NCI-H345 treated with DMSO at 0.1 percent for 48 hours (cell line): ENCODE results near the gene MLLT10.

Source experiments
- DNase-seq: peaks from one replicate; lab custom pipeline; 2025; ENCODE audit not compliant: unreplicated experiment; lab: John Stamatoyannopoulos, UW

Gene MLLT10

DNA sequence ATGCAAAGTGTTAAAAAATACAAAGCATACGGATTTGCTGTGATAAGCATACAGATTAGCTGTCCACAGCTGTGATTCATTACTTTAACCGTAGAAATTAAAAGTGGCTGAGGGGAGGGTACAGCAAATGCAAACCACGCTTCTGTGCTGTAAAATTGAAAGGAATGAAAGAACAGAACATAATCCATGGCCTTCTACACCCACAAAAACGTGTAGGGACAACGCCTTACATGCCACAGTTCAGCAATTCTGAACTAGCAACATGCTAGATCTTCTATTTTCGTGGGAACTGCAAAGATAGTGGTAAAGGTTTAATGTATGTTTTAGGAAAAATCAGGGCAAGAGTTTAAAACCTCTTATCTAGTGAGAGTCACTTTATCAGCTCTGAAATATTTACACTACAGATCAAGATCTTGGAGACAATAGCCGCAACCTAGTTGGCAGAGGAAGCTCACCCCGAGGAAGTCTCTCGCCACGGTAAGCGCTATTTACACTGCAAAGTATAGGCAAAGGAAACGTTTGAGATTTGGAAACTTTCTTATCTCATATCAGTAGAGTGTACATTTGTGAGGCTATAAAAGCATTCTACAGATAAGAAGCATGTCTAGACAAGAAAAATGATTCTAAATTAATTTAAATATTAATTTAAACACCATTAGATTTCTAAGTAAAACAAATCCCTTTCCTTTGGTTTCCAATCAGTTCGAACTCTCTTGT, 193.6 kb downstream of the MLLT10 start:
- no peak for DNase-seq

DNA sequence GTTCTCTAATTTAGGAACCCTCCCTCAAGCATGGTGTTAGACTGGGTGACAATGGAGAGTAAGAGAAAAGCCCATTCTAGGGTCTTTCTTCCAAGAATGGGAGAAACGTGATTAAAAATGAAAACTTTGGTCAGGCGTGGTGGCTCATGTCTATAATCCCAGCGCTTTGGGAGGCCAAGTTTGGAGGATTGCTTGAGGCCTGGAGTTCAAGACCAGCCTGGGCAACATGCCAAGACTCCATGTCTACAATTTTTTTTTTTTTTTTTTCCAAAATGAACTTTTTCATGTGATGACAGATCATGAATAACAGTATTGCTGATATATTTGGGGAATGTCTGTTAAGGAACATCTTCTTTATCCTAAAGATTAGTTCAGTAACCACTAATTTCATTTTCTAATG, 194.6 kb downstream of the MLLT10 start:
- no peak for DNase-seq

DNA sequence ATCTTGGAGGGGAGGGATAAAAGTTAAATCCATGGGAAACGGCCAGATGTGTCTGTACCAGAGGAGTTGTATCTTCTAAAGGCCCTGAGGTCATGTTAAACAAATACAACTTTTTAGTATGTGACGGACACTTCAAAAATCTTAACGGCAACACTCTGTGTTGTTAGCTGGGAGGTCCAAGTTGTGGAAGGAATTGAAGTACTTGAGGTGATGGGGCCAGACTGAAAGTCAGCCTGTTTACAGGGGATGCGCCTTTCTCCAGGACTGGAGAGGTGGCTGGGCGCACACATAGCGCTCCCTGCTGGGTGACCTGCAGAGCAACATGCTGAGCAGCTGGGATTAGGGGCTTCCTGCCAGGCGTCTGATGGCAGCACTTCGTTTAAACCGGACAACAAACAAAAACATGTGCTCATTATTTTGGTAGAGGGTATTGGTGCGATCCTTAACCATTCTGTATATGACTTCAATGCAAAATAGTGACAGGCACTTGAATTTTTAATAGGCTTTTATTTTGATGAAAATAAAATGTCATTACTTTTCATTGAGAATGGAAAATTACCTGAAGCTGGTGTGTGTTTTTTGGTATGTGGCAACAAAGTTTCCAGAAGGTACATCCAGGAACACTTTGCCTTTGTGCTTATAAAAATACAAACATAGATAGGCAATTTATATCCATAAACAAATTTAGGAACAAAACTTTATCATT, 198.2 kb downstream of the MLLT10 start:
- DNase-seq, result peak; percentile 29

- no peak for DNase-seq
Measured at GRCh38 chr10:21733710-21734109, 199.7 kb downstream of the MLLT10 start.

GRCh38 chr10:21737106-21737505, 203.1 kb downstream of the MLLT10 start:
- no peak for DNase-seq

- no peak for DNase-seq
Measured at GRCh38 chr10:21740989-21741388, 207.0 kb downstream of the MLLT10 start.

GRCh38 chr10:21742740-21743412, 208.8 kb downstream of the MLLT10 start:
- no peak for DNase-seq

DNA sequence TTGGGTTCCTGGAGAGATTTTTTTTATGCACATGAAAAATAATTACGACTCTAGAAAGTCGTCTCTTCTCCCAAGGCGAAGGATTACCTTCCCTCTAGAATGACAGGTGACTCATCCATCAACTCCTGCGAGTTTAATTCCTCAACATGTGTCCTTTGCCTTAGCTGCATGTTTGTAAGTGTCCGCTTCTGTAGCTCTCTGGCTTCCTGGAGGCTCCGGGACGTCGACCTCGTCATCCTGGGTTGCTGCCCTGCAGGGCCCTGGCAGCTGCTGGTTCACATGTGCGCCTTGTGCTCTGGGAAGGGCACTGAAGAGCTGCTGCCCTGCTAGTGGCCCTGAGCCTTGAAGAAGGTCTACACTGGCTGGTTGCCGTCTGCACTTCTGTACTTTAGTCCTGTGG, 210.2 kb downstream of the MLLT10 start:
- no peak for DNase-seq

DNA sequence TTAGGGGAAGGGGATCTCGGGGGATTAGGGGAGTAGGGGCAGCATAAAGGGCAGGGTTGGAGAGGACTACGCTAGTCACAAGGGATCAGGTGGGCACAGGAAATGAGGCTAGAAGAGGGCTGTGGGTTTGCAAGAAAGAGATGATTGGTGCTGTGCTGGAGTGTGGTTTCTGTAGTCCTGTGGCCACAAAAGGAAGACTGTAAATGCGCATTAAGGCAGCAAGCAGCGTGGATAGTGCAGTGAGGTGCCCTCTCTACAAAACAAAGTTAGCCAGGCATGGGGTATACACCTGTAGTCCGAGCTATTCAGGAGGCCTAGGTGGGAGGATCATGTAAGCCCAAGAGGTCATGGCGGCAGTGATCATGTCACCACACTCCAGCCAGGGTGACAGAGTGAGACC, 212.1 kb downstream of the MLLT10 start:
- no peak for DNase-seq

DNA sequence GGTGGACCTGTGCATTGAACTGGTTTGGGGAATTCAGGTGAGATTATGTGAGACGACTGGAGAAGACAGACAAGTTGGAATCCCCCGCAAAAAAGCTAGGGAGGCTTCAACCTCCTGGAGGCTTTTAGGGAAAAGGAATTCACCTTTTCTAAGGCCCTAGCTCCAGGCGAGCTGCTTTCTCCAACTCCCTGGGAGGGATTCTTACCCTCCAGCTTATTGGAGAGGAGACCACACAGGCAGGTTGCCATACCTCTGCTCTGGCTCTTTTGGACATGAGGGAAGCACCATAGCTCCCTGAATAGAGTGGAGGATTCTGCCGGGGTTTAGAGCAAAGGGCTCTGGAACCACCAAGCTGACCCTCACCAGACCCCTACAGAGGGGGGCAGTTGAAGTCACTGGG, 213.8 kb downstream of the MLLT10 start:
- DNase-seq, result no peak

- DNase-seq, result no peak
Measured at GRCh38 chr10:21749788-21750187, 215.8 kb downstream of the MLLT10 start.

GRCh38 chr10:21750424-21750823, 216.4 kb downstream of the MLLT10 start:
- no peak for DNase-seq

GRCh38 chr10:21751341-21752310, 217.6 kb downstream of the MLLT10 start:
- DNase-seq, result no peak

DNA sequence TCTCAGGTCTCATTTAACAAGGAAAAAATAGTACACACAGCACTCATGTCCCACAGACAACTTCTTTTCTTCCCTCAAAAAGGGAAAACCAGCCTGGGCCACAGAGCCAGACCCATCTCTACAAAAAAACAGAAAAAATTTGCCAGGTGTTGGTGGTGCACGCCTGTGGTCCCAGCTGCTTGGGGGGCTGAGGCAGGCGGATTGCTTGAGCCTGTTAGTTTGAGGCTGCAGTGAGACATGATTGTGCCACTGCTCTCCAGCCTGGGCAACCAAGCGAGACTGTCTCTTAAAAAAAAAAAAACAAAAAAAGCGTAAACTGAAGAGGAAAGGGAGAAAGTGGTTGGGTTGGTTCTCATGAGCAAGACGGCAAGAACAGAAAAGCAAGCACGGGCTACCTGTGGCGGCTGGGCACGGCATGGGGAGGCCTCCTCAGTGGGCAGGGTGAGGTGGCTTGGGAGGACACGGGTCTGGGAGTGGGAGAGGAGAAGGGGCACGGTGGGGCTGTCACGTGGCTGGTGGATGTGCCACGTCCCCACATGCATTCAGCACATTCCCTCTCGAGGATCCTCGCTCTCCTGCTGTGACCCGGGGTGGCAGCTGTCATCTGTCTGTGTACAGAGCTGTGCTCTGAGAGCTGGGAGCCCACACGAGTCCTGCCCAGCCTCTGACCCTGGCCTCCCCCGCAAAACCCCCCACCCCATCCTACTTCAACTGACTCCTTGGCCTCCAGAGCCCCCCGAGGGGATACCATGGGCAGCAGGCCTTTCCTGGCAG, 219.7 kb downstream of the MLLT10 start:
- DNase-seq, result no peak

DNA sequence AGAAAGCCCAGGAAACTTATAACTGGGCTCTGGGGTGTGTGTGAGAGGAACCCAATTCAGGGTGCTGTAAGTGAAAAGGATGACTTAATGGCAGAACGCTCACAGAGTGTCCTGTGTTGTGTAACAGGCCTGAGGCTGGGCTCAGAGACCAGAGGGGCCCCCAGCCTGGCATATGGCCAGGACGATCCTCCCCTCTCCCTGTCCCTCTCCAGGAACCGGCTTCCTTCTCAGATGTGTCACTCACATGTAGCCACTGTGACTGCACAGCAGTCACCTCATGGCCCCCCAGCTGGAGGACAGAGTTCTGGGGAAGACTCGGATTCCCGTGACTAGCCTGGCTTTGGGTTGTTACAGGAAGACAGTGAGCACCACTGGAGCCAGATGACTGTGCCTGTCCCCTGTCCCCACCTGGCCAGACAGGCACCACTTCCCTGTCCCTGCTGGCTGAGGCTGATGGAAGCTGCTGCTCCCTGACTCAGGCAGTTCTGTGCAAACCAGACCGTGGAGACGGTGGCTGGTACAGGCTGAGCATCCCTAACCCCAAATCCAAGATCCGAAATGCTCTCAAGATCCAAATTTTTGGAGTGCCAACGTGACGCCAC, 220.5 kb downstream of the MLLT10 start:
- DNase-seq, result no peak

DNA sequence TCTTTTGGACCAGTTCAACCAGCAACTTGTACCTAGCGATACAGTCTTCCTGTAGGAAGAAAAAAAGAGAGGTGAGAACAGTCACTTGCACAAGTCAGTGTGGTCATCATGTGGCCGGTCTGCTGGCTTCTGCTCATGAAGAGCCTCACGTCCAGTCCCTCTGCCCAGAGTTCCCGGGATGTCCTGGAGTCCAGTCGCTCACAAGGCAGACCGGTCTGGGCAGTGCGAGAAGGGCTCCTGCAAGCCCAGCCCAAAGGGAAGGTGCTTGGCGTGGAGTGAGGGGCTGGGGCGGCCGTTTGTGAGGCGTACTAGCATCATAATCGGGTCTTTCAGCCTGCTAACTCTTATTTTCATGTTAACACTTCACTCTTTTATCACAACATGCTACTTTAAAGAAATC, 222.7 kb downstream of the MLLT10 start:
- no peak for DNase-seq

DNA sequence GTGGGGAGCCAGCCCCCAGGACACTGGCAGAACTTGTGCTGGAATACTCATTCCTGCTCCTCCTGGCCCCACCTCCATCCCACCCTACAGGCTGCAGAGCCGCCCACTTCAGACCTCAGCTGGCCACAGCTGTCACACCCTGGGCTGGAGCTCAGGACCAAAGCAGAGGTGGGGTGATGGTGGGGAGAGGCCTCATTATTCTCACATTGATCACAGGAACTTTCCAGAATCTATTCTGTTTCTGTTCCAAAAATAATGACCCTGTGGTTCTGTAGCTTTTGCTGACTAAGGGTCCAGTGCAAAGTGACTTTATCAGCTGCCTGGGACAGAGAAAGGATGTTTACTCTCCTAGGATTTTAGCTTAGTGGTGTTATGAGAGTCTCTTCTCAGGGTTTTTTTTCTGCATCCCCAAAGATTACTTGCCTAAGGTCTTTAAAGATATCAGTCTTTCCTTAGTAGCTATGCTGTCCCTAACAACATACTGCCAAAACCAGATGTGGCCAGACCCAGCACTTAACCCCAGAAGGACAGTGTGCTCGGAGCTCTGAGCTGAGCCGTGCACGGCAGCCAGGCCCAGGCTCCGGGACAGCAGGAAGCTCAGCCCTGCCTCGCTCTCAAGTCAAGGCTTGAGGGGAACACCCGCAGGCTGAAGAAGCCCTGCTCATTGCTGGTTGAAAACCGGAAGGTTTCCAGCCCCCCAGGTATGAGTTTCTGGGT, 223.3 kb downstream of the MLLT10 start:
- DNase-seq, result no peak

GRCh38 chr10:21758239-21758638, 224.2 kb downstream of the MLLT10 start:
- no peak for DNase-seq

GRCh38 chr10:21758696-21759095, 224.7 kb downstream of the MLLT10 start:
- no peak for DNase-seq
